LoVo (cell line): ENCODE results near the gene FREY1.
"Not testable (repeated sequence)": the region's sequence is repeated elsewhere in the genome, so short reads cannot be mapped to it uniquely, and the experiment has no call there.

Experiments
- DNase-seq: peaks from one replicate; pipeline ENCODE4 v3.0.0-alpha.2; 2016; ENCODE audit warnings: low spot score

Gene FREY1

GRCh38 chr11:45913942-45914635 lies 7.0 kb upstream of the FREY1 start:
- no peak for DNase-seq

GRCh38 chr11:45913514-45913913 lies 6.4 kb upstream of the FREY1 start:
- DNase-seq: no peak

- no peak for DNase-seq
Observed at GRCh38 chr11:45910623-45911022, 3.6 kb upstream of the FREY1 start.

- DNase-seq: no peak
Observed at GRCh38 chr11:45909594-45910475, 2.8 kb upstream of the FREY1 start.

GRCh38 chr11:45907911-45908370 lies 870 bp upstream of the FREY1 start:
- DNase-seq: no peak

GRCh38 chr11:45906096-45906682 lies 882 bp downstream of the FREY1 start:
- DNase-seq: no peak

- DNase-seq: not testable (repeated sequence)
Observed at GRCh38 chr11:45905576-45905975, 1.5 kb downstream of the FREY1 start.

GRCh38 chr11:45905095-45905494 lies 2.0 kb downstream of the FREY1 start:
- no peak for DNase-seq

GRCh38 chr11:45904309-45904915 lies 2.7 kb downstream of the FREY1 start:
- no peak for DNase-seq

- no peak for DNase-seq
Observed at GRCh38 chr11:45902452-45903380, 4.4 kb downstream of the FREY1 start.

- DNase-seq: no peak
Observed at GRCh38 chr11:45901626-45902025, 5.4 kb downstream of the FREY1 start.

GRCh38 chr11:45900916-45901617 lies 6.0 kb downstream of the FREY1 start:
- no peak for DNase-seq

- not testable (repeated sequence) for DNase-seq
Observed at GRCh38 chr11:45900175-45900800, 6.8 kb downstream of the FREY1 start.

GRCh38 chr11:45899448-45900174 lies 7.5 kb downstream of the FREY1 start:
- DNase-seq: peak; percentile 51

- DNase-seq: no peak
Observed at GRCh38 chr11:45899086-45899447, 8.0 kb downstream of the FREY1 start.

GRCh38 chr11:45897556-45897955 lies 9.5 kb downstream of the FREY1 start:
- no peak for DNase-seq

GRCh38 chr11:45896422-45896984 lies 10.6 kb downstream of the FREY1 start:
- no peak for DNase-seq

GRCh38 chr11:45895553-45896259 lies 11.4 kb downstream of the FREY1 start:
- DNase-seq: no peak
